ENCODE measurements around the gene P4HA1.

Gene P4HA1

DNA sequence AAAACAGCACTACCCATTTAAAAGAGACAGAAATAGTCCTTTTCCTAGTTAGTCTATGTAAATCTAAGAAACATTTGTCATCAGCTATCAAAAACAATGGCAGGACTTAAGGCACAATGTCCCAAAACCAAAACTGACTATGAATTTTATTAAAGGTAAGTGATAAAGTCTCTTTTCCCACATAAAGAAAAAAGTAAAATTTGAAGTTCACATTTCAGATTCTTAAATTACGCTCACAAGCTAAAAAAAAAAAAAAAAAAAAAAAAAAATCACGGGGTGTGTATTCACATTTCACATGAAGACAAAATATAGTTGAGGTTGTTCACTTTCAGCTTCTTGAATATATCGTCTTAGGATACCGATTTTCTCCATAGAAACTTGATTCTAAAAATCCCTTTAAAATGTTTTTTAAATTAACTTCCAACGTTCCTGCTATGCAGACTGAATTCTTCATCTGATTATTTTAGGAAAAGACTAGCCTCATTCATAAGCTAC is 1.6 kb downstream of the P4HA1 start:
- H3K4me3 ChIP-seq (ENCODE audit: low read depth, low read length): peak overlapping the region; percentile 88

DNA sequence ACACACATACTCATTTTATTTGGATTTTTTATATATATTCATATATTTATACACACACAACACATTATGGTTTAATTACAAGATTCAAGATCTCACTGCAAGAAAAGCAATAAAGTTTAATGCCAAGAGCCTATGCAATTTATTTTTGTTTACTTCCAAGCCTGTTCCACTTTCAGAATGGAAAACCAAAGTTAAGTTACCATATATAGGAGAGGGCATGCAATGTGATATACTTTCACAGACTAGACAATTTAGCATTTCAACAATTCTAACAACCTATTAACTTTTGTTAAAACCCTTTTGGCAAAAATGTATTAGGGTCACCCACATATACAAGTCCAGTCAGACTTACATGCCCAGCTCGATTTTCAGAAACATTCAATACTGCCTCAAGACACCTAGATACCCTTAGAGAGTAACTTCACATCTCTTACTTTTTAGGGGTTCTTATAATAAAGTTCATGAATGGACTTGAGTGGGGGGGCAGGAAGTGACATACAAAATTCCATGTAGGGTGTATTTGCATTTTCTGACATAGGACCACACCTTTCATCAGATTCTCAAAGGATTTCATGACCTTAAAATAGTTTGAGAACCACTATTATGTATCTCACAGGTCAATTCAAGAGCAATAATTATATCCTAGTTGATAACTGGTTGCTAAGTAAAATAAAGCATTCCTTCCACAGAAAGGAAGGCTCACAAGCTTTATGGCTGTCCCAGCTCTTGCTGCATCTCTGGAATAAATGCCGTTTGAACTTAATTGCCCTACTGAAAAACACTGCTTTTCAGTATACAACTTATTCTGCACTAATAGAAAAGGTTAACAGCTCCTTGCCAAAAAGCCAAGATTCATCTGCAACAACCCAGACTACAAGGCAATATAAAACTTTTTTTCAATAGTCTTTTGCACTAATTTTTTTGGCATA is 2.5 kb downstream of the P4HA1 start:
- H3K4me3 ChIP-seq (ENCODE audit: low read depth, low read length): no peak overlapping the region

DNA sequence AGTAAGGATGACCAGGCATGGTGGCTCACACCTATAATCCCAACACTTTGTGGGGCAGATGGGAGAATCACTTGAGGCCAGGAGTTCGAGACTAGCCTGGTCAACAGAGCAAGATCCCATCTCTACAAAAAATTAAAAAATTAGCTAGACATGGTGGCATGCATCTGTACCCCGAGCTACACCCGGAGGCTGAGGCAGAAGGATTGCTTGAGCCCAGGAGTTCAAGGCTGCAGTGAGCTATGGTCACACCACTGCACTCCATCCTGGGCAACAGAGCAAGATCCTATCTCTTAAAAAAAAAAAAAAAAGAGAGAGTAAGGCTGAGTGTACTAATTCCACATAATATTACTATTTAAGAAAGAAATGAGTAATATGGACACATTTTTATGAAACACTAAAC is 3.8 kb downstream of the P4HA1 start:
- H3K4me3 ChIP-seq (ENCODE audit: low read depth, low read length): no peak overlapping the region

DNA sequence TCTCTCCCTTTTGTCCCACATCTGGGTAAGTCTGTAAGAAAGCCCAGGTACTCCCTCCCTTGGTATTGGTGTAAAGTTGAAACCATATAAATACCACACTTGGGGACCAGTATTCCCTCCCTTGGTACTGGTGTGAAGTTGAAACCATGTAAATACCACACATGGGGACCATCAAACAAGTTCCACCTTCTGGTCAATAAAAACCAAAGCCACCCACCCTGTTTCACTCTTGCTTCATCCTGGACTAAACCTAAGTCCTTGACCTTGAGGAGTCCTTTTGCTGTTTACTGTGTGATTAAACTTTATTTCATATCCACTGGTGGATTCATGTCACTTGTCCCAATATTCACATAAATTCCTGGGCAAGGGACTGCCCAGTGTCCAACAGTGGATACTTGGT is 8.4 kb downstream of the P4HA1 start:
- no peak overlapping the region for H3K4me3 ChIP-seq (ENCODE audit: low read depth, low read length)

DNA sequence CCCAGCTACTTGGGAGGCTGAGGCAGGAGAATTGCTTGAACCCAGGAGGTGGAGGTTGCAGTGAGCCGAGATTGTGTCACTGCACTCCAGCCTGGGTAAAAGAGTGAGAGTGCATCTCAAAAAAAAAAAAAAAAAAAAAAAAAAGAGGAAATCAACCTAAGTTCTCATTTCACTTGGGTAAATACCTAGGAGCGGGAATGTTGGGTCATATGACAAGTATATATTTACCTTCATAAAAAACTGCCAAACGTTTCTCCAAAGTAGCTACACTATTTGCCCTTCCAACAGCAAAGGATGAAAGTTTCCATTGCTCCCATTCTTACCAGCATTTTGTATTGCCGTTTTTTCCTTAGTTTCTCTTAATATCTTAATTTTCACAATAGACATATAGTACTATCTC is 9.8 kb downstream of the P4HA1 start:
- H3K4me3 ChIP-seq (ENCODE audit: low read depth, low read length): no peak overlapping the region

DNA sequence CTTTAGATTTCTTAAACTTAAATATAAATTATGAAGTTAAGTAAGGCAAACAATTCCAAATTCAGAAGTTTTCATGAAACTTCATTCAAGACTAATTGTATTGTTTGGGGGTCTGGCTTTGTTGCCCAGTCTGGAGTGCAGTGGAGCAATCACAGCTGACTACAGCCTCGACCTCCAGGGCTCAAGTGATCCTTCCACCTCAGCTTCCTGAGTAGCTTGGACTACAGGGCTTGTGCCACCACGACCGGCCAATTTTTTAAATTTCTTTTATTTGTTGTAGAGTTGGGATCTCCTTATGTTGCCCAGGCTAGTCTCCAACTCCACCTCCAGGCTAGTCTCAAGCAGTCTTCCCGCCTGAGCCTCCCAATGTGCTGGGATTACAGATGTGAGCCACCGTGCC is 12.5 kb downstream of the P4HA1 start:
- no peak overlapping the region for H3K4me3 ChIP-seq (ENCODE audit: low read depth, low read length)

DNA sequence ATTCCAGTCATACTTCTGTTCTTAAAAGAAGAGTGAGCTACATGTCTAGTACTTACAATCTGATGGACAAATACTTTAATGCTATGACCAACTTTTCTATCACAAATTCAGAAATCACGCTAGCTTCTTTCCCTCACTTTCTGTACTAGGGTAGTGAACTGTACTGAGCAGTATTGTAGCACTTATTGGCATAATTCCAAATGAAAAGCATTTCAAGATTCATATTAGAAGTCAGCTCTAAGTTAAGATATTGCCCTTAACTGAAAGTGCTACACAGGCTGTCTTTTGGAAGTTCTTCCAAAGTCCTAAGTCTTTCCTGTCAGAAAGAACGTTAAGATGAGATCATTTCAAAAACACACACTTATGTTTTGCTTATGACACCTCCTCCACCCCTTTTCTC is 13.4 kb downstream of the P4HA1 start:
- no peak overlapping the region for H3K4me3 ChIP-seq (ENCODE audit: low read depth, low read length)

DNA sequence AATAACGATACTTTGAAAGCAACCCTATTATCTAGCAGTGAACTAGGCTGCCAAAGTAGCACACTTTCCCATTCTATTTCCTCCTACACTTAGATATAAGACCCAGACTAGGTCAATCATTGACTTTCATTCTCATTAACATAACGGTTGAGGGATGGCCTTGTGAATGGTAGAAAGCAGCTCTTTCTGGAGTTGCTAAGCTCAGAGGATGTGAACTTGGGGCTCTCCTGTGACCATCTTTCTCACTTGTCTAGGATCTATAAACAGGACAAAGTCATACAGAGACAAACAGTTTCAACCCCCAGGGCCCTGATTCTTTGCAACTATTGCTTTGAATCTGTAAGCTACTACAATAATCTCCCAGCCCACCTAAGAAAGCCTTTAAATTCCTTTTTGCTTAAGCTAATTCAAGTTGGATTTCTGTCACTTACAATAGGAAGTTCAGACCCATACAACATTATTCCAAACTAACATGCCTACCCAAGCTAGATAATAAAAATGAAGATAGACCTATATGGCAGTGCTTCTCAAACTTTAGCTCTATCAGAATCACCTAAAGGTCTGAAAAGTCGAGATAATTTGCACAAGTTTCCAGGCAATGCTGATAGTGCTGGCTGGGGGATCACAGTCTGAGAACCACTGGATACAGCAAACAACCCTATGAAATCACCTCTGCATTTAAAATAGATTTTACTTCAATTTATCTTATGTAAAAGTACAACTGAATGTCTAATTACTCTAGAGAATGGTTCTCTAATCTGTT is 16.7 kb downstream of the P4HA1 start:
- no peak overlapping the region for H3K4me3 ChIP-seq (ENCODE audit: low read depth, low read length)

DNA sequence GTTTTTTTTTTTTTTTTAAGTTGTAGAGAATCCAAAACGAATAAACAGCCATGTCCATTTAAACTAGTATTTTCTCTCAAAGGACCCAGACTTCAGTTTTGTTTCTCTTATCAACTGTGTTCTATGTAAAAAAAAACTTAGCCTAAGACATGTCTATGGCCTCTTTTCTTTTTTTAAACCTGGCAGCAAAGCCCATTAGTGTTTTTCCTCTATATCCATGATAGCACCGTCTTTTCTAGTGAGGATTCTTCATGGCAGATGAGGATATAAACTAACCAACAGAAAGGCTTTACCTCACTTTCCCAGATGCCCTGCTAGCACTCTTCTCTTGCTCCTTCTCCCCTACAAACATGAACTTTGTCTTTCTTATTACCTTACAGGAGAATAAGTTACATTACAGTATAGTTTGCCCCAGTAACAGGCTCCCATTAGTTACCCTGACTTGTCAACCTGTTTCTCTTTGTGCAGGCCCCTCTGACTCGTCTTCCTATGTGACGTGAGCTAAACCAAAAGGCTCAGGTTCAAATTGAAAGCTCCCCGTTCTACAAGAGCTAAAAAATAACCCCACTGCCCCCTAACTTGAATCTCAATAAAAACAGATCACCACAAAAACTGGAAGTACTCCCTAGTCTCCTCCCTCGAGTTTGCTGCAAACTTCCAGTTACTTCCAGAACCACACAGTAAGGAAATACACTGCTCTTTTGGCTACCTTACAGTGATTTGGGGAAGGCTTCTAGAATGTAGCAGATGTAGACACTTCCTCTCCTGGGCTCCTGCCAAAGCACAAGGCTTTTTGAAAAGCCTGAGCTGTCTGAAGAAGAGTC is 20.1 kb downstream of the P4HA1 start:
- H3K4me3 ChIP-seq (ENCODE audit: low read depth, low read length): no peak overlapping the region

DNA sequence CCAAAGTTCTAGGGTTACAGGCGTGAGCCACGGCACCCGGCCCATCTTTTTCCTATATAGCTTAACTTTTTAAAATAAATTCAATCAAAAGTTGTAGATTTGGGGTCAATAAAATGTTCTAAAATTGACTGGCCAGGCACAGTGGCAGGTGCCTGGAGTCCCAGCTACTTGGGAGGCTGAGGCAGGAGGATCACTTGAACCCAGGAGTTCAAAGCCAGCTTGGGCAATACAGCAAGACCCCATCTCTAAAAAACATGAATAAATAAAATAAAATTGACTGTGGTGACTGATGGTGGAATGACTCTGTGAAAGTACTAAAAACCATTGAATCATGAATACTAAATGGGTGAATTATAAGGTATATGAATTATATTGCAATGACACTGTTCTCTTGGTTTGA is 20.8 kb downstream of the P4HA1 start:
- H3K4me3 ChIP-seq (ENCODE audit: low read depth, low read length): no peak overlapping the region

DNA sequence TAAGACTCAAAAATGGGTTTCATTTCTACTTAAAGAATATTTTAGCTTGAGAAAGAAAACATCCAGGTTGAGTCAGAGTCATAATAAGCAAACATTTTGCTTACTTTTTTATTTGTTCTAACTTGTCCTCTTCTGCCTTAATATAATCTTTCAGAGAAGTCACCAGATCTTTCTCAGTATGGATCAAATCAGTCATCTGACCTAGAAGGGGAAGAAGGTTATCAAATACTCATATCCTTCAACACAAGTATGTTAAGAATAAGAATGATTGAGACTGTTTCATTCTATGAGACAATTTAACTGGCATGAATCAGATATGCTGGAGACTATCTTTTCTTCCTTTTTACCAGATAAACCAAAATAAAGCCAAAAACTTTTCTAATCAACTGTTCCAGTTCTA is 23.0 kb downstream of the P4HA1 start:
- H3K4me3 ChIP-seq (ENCODE audit: low read depth, low read length): no peak overlapping the region

DNA sequence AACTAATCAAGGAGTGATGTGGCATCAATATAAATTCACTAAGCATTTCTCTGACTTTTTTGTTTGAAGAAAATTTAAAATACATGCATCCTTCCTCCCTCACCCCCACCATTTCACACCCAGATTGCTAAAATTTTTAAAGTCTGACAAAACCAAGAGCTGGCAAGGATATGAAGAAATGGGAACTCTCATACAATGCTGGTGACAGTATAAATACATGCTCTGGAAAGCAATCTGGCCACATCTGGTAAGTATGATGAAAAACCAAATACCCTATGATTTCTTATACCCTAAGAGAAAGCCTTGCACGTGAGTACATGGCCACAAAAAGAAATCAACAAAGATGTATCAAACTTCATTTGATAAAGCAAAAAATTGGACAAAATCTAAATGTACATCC is 31.2 kb downstream of the P4HA1 start:
- no peak overlapping the region for H3K4me3 ChIP-seq (ENCODE audit: low read depth, low read length)

DNA sequence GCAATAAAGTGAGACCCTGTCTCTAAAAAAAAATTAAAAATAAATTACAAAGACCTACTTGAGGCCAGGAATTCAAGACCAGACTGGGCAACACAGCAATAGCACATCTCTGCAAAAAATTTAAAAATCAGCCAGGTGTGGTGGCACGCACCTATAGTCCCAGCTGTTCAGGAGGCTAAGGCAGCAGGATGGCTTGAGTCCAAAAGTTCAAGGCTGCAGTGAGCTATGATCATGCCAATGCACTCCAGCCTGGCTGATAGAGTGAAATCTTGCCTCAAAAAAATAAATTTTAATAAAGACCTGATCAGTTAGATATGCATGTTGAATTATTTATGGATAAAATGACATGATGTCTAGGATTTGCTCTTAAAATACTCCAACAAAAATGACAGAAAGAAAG is 34.9 kb downstream of the P4HA1 start:
- no peak overlapping the region for H3K4me3 ChIP-seq (ENCODE audit: low read depth, low read length)

DNA sequence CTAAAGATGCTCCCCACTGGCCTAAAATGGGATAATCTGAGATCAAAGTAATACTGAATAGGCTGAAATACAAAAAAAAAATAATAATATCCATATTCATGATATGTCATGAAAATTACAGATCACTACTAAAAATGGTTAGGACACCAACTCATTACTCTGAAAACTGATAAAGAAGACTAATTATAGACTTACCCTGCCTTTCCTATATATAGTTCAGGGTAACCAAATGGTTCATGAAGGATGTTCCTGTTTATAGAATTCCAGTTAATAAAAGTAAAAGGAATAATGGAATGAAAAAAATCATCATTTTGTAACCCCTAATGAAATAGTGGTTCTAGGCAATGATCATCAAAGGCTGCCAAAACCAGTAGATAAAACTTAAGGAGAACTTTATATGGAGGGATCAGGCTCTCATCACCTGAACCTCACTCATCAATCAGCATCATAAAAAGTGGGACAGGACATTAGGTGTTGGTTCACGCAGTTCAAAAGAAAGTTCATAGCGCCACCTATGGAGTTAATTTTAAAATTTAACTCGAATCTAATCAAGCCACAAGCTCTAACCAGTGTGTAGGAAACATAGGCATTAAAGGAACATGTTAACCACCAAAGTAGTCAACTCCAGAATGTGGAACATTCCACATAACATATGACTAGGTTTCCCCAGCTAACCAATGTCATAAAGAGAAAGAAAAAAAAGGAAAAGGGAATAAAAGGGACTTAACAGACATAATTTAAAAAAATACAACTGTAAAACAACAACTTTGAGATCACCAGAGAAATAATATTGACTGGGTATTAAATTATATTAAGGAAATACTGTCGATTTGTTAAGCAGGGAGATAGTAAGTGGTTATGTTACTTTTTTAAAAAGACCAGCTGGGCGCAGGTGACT is 35.7 kb downstream of the P4HA1 start:
- no peak overlapping the region for H3K4me3 ChIP-seq (ENCODE audit: low read depth, low read length)

DNA sequence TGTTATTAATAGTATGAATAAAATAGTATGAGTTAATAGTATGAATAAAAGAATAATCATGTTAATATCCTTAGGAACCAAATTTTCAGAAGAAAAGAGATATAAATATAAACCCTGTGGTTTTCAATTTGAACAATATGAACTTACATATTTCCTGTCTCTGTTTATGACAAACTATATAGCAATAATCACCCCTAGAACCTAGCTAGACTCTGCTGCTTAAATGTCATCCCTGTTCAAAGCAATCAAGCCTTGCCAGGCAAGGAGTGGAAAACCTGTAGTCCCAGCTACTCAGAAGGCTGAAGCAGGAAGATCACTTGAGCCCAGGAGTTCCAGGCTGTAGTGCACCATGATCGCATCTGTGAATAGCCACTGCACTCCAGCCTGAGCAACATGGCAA is 36.5 kb downstream of the P4HA1 start:
- no peak overlapping the region for H3K4me3 ChIP-seq (ENCODE audit: low read depth, low read length)

DNA sequence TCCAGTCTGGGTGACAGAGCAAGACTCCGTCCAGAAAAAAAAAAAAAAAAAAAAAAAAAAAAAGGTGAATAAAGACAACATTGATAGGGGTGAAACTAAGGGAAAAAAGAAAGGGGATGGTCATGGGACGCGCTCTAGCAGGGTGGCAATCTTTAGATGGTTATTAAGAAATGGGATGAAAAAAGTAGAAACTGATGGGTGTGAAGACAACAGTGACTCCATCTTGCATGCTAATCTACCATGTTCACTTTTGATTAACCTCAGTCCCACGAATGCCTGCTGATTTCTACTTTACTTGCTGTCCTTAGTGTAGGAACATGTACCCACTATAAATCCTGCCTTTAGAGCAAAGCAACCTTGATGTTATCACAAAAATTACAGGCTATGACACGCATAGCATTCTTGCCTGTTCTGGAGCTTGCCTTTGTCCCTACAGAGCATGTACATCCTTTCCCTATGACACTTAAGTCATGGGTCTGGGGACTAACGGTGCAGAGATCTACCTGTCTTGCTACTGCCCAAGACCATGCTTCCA is 38.5 kb downstream of the P4HA1 start:
- no peak overlapping the region for H3K4me3 ChIP-seq (ENCODE audit: low read depth, low read length)

DNA sequence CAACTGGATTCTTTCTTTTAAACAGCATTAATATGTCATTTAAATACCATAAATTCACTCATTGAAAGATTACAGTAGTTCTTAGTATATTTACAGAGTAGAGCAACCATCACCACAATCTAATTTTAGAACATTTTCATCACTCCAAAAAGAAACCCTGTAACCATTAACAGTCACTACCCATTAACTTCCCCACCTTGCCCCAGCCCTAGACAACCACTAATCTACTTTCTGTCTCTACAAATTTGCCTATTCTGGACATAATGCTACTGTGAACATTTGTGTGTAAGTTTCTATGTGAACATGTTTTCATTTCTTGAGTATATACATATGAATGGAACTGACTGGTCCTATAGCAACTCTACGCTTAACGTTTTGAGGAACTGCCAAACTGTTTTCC is 42.4 kb downstream of the P4HA1 start:
- no peak overlapping the region for H3K4me3 ChIP-seq (ENCODE audit: low read depth, low read length)

DNA sequence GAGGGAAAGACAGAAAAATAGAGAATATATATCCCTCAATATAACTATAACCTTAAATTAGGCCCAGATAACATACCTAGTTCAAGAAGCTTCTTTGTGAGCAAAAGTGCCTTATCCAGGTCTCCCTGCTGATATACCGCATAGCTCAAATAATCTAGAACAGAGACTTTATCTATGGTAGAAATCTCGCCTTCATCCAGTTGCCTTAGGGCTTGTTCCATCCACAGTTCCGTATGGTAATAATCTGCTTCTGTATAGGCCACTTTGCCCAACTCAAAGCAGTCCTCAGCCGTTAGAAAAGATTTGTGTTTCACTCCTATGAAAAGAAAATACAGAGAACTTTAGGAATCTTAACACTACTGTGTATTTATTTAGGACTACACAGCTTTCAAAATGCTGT is 43.4 kb downstream of the P4HA1 start:
- H3K4me3 ChIP-seq (ENCODE audit: low read depth, low read length): no peak overlapping the region

DNA sequence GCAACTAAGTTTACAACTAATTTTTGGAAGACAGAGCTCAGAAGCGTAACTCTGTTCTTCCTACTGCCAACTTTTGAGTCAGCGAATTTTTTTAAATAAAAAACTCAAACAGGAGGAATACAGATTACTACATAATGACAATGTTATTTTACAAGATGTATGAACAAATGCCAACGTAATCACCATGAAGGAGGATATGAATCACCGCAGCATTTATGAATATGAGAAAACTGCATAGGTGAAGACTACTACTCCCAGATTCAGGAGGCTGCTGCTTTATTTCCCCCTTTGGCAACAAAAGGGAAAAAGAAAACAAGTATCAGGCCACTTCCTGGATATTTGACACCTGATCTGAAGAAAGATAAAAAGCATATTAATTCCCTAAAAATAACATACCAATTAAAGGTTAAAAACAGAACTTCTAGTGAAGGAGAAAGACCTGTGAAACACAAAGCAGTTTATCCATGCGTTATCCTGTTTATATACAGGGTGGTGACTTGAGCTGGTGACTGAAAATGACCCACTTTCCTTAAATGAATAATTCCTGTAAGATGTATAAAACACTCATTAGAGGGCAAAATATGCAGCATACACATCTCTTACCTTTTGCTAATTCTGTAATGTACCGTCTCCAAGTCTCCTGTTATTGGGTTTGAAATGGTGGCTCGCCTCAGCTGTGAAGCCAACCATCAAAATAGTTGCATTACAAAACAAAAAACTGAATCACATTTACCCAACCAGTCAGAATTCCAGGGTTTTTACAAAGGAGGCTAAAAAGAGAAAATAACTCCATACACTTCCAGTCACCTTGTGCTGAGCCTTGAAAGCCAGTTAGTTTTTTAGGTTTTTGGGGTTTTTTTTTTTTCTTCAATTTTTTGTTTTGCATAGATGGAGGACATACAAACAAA is 52.0 kb downstream of the P4HA1 start:
- no peak overlapping the region for H3K4me3 ChIP-seq (ENCODE audit: low read depth, low read length)
